WERI-Rb-1 (cell line): ENCODE data around the gene ING5.
A peak's percentile ranks its signal among the peaks of the same experiment; 100 is the strongest.
"Not testable (repeated sequence)": the region's sequence is repeated elsewhere in the genome, so short reads cannot be mapped to it uniquely, and the experiment has no call there.

Experiments used
- DNase-seq: peaks from one replicate; pipeline ENCODE4 v3.0.0-alpha.2; 2020
- H3K27ac ChIP-seq: fragments of 250-450 bp; sonication (Bioruptor Pico); 2 replicates; pipeline ENCODE4 v1.5.1; 2020; ENCODE audit warnings: mild to moderate bottlenecking, moderate library complexity
- H3K27me3 ChIP-seq: fragments of 250-450 bp; sonication (Bioruptor Pico); 2 replicates; pipeline ENCODE4 v1.5.1; 2021; ENCODE audit warnings: mild to moderate bottlenecking, low read depth, moderate library complexity; ENCODE audit not compliant: insufficient read depth, severe bottlenecking
- H3K36me3 ChIP-seq: fragments of 250-450 bp; sonication (Bioruptor Pico); 2 replicates; pipeline ENCODE4 v1.5.1; 2020; ENCODE audit warnings: mild to moderate bottlenecking, moderate library complexity
- H3K4me3 ChIP-seq: 2 replicates; pipeline ENCODE4 v1.5.1; 2011; ENCODE audit warnings: low read depth, mild to moderate bottlenecking, control low read depth, low read length
- H3K9me3 ChIP-seq: fragments of 250-450 bp; sonication (Bioruptor Pico); 2 replicates; pipeline ENCODE4 v1.5.1; 2021; ENCODE audit warnings: mild to moderate bottlenecking, moderate library complexity; ENCODE audit not compliant: severe bottlenecking
- CTCF ChIP-seq: IDR thresholded peaks from 2 replicates; pipeline ENCODE4 v1.5.1; 2011; ENCODE audit warnings: low read depth, mild to moderate bottlenecking, control low read depth, inconsistent platforms, low read length

The ING5 gene

GRCh38 chr2:241660593-241661213 lies 41.1 kb upstream of the ING5 start:
- no peak for DNase-seq
- Histone ChIP-seq H3K27me3 (no peaks in the 10 kb centered on the region), H3K27ac (no peak overlapping the region), H3K4me3 (no peak overlapping the region), H3K9me3 (no peaks in the 10 kb centered on the region), H3K36me3 (peaks cover 42% of the 10 kb centered on the region)
- TF ChIP-seq CTCF, result no peak

GRCh38 chr2:241662731-241663130 lies 39.1 kb upstream of the ING5 start:
- H3K4me3 ChIP-seq, DNase-seq, H3K27me3 ChIP-seq, H3K27ac ChIP-seq, H3K9me3 ChIP-seq: not testable (repeated sequence)
- H3K36me3 ChIP-seq, result peaks cover 44% of the 10 kb centered on the region

DNA sequence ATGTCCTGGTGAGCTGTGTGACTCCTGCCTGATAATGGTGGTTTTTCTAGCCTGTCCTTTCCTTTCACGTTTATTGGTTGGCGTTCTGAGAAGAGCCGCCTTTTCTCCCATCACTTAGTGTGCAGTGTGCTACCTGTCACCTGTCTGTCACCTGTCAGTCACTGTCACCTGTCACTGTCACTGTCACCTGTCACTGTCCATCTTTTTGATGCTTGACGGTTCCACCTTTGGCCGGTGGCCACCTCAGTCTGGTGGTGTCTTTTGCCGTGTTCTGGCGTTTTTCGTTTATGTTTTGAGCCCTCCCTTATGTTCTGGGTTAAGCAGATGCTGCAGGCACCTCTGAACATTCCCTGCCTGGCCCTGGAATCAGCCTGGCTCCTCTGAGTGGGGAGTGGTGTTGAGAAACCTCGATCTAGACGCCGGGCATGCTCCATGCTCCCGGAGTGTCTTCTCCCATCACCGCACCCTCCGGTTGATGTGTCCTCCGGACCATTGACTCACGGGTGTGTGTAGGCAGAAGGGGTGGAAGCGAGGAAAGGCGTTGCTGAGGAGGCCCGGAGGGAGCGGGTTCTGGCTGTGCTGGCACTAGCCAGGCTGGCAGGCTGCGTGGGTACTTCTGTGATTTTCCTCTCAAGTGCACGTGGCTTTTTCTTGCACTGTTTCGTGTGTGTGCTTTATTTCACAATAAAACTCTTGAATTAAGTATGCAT lies 36.0 kb upstream of the ING5 start:
- no peak for TF ChIP-seq CTCF
- Histone ChIP-seq H3K4me3 (no peak overlapping the region), H3K36me3 (peaks cover 45% of the 10 kb centered on the region)

GRCh38 chr2:241666627-241667400 lies 35.0 kb upstream of the ING5 start:
- TF ChIP-seq CTCF, result no peak
- no peaks in the 10 kb centered on the region for H3K9me3 ChIP-seq
- peaks cover 46% of the 10 kb centered on the region for H3K36me3 ChIP-seq
- DNase-seq, result peak; percentile 60
- no peak overlapping the region for H3K27ac ChIP-seq
- H3K4me3 ChIP-seq, result no peak overlapping the region
- no peaks in the 10 kb centered on the region for H3K27me3 ChIP-seq

More for the DNA sequence above, 36.0 kb upstream of the ING5 start:
- Histone ChIP-seq H3K27ac (no peak overlapping the region), H3K27me3 (no peaks in the 10 kb centered on the region), H3K9me3 (no peaks in the 10 kb centered on the region)
- no peak for DNase-seq

DNA sequence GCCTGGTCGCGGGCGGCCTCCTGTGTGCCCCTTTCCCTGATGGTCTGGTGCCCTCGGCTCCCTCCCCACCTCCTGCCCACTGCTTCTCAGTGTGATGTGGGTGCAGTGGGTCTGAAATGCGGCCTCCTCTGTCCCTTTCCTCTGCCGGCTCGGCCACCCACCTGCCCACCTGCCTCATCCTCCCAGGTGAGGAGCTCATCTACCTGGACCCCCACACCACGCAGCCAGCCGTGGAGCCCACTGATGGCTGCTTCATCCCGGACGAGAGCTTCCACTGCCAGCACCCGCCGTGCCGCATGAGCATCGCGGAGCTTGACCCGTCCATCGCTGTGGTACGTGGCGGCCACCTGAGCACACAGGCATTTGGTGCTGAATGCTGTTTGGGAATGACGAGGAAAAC lies 33.5 kb upstream of the ING5 start:
- H3K4me3 ChIP-seq, result no peak overlapping the region
- H3K9me3 ChIP-seq, result no peaks in the 10 kb centered on the region
- no peak for DNase-seq
- H3K27me3 ChIP-seq, result no peaks in the 10 kb centered on the region
- H3K27ac ChIP-seq, result no peak overlapping the region
- no peak for TF ChIP-seq CTCF
- H3K36me3 ChIP-seq, result peaks cover 53% of the 10 kb centered on the region

DNA sequence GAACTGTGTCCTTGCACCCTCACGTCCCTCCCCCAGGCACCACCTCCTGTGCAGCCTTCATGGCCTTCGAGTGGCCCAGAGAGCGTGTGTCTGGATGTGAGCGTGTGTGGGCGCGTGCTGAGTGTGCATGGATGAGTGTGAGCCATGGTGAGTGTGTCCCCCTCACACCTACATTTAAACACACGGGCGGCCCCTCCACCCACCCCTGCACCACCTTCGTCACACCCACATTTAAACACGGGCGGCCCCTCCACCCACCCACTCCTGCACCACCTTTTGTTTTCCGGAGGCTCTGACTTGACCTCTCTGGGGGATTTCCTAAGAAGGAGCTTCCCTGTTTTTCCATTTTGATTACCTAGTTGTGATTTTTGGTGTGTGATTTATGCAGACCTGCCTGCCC lies 33.0 kb upstream of the ING5 start:
- no peak for DNase-seq
- Histone ChIP-seq H3K9me3 (no peaks in the 10 kb centered on the region), H3K27ac (no peak overlapping the region), H3K36me3 (peaks cover 53% of the 10 kb centered on the region), H3K4me3 (no peak overlapping the region), H3K27me3 (no peaks in the 10 kb centered on the region)
- TF ChIP-seq CTCF, result no peak
